ENCODE data around the gene TPT1. TPM values are rescaled to one million over a fixed set of nuclear protein-coding genes. Genes with fewer than 3 reads are reported as not detected.

The TPT1 gene
- total RNA-seq, 4 donors from 2014 or later = 4,074 to 4,420 (median 4,249) TPM

- TF ChIP-seq, protein P1, sequence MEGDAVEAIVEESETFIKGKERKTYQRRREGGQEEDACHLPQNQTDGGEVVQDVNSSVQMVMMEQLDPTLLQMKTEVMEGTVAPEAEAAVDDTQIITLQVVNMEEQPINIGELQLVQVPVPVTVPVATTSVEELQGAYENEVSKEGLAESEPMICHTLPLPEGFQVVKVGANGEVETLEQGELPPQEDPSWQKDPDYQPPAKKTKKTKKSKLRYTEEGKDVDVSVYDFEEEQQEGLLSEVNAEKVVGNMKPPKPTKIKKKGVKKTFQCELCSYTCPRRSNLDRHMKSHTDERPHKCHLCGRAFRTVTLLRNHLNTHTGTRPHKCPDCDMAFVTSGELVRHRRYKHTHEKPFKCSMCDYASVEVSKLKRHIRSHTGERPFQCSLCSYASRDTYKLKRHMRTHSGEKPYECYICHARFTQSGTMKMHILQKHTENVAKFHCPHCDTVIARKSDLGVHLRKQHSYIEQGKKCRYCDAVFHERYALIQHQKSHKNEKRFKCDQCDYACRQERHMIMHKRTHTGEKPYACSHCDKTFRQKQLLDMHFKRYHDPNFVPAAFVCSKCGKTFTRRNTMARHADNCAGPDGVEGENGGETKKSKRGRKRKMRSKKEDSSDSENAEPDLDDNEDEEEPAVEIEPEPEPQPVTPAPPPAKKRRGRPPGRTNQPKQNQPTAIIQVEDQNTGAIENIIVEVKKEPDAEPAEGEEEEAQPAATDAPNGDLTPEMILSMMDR (IDR thresholded peaks at IDR 0.05; ENCODE audit: low read depth) = no peak
These were observed 8.8 kb downstream of the TPT1 start for GRCh38 chr13:45332036-45332830.

DNA sequence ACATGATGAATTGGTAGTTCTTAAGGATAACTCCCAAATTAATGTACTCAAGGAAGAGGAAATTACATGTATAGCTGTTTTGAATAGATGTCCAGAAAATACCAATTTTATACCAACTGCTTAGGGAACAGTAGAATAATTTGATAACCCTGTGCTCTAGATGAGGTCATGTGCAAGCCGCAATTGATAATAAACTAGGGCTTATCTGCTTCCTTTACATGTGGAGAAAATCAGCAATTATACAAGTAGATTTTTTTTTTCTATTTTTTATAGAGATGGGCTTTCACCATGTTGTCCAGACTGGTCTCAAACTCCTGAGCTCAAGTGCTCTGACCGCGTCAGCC is 9.3 kb downstream of the TPT1 start:
- TF ChIP-seq, protein P1 (IDR thresholded peaks at IDR 0.05; ENCODE audit: low read depth) = no peak

DNA sequence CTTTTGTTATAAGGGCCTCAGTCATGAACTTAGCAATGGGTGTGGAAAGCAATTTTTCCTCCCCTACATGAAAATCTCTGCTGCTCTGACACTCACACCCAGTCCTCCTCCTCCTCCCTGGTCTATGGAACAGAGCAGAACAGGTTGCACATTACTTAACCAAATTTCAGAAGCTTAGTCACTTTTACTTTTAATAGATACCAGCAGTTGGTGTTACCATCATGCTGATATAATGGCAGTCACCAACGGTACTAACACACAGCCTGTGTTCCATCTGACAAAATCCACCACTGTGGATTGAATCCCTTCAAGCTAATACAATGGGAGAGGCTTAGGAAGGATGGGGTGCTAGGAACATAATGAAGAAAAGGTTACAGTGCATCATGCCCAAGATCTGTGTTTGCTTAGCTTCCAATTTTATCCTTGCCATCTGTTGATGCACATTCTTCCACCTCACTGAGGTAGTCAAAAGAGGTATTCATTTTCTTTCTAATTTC is 9.8 kb downstream of the TPT1 start:
- TF ChIP-seq, protein P1 (IDR thresholded peaks at IDR 0.05; ENCODE audit: low read depth) = no peak

DNA sequence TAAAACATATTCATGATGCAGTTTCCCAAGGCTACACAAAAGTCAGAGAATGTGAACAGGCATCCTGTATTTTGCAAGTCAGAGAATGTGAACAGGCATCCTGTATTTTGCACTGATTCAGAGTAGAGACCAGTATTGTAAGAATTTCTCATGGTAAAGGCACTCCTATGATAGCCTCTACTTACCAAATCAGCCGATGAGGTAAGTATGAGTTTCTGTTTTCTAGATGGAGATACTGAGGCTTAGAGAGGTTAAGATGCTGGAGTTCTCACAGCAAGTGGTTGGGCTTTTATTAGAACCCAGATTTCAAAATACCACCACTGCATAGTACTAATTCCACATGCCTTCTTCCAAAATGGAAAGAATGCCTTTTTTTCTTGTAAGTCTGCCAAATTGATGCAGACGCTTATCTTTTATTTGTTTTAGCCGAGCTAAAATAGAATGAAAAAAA is 12.3 kb downstream of the TPT1 start:
- TF ChIP-seq, protein P1 (IDR thresholded peaks at IDR 0.05; ENCODE audit: low read depth) = no peak

- TF ChIP-seq, protein P1 (IDR thresholded peaks at IDR 0.05; ENCODE audit: low read depth) = no peak
These were observed 13.6 kb downstream of the TPT1 start for GRCh38 chr13:45327253-45327955.

GRCh38 chr13:45325806-45326205 is 15.2 kb downstream of the TPT1 start:
- TF ChIP-seq, protein P1 (IDR thresholded peaks at IDR 0.05; ENCODE audit: low read depth) = no peak

All from subcutaneous adipose tissue (tissue), 4 donors.